NCI-H1092 (cell line): ENCODE measurements around the gene F11R.
"Not testable (repeated sequence)": the region's sequence is repeated elsewhere in the genome, so short reads cannot be mapped to it uniquely, and the experiment has no call there.

Experiments used
- DNase-seq: peaks from one replicate; lab custom pipeline; 2025; lab: John Stamatoyannopoulos, UW

The F11R gene

DNA sequence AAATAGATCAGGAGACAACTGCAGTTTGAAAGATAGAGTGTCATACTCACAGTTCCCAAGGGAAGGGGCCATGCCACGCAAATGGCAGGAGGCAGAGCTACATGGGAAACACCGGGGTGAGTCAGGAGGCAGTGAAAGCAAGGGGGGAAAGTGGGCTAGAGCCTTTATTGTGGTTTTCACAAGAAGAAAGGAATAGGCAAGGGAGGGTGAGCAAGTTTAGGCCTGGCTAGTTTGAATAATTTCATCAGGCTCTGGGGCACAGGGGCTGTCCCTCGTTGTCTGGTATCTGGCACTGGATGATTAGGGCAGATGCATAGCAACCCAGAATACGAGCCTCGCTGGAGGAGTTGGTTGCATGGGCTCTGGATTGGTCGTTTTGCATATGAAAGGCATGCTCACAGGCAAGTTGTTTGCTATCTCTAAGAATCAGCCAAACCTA lies 49.3 kb downstream of the F11R start:
- DNase-seq: no peak

DNA sequence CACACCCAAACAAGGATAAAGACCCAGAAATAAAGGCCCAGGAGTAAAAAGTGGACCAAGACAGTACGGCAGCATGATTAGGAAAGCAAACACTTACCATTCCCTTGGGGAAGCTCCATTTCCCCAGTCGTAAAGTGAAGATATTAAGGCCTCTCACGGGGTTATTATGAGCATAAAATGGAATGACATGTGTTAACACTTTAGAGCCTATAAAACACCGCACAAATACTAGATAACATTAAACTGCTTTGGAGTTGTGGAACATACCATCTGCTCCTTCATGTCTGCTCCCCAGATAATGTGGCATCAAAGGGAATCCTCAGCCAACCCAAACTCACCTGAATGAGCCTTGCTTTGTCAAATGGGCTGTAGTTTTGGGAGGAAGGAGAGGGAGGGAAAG lies 57.4 kb downstream of the F11R start:
- DNase-seq: no peak

DNA sequence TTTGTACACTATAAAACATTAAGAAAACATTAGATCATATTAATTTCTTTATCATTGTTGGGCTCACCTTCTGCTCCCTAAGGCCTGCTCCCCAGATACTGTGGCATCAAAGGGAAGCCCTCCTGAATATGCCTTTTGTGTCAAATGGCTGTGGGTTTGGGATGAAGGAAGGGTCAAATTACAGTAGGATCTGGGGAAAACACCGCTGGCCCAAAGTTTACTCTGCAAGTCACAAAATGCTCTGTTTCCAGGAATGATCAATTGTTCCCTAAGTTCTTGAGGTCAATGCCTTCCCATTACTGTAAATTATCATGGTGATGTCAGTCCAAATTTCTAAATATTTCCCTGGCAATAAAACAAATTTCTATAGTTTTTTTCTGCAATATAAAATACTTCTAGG lies 59.5 kb downstream of the F11R start:
- no peak for DNase-seq

DNA sequence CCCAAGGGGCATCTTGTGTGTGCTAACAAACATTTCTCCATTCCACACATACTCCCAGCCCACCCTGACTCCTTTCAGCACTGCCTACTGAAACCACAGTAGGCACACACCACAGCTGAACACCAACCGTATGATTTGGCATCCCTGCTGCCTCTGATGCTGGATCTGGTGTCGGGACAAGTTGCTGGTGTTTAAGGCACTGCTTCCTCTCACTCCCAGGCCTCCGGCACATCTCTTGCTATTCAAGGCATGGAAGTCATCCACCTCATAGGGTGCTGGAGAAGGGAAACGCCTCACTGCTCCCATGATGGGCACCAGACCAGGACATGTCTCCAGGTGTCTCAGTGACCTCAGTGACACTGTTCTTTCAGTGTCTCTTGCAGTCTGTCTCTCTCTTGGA lies 64.0 kb downstream of the F11R start:
- no peak for DNase-seq

DNA sequence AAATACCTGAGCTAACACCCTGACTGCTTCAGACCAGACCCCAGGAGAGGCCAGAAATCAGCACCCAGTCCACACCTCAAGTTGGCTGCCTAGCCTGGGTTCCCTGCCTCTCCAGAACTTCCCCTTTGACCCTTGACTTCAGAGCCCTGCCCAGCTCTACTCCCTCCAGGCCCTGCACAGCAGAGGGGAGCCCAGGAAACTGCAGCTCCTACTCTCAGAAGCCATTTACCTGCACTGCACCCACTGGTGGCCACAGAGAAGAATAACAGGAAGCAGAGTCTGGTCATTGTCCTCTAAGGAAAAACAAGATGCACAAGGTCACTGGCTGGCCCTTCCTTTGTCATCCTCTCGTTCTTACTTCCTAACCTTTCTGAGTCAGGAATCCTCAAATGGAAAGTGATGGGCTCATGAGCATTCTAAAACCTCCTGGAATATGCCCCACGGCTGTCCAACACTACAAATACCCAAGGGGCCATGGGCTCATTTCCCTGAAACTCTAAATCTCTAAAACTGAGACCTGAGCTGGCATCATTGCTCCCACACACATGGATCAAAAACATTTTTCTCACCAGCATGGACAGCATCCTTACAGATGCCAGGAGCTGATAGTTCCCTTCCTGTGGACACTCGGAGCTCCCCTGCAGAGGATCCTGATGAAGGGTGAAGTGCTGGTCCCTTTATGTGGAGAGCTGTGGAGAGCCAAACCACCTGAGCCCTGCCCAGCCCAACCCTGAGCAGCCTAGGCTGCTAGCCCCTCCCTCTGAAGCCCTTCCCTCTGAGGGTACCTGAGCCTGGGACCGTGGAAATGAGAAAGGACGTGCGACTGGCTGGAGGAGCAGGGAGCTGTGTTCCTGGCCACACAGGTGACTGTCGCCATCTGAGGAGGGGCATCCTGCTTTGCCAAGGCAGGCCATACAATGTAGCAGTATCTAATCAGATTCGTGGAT lies 66.5 kb downstream of the F11R start, which contains the start of gene ITLN2:
Gene ITLN2, minus strand, starts transcription at position 652 of the 947 bp plus-strand sequence. Its CDS starts 68 bp downstream, at position 584.
- DNase-seq: no peak

DNA sequence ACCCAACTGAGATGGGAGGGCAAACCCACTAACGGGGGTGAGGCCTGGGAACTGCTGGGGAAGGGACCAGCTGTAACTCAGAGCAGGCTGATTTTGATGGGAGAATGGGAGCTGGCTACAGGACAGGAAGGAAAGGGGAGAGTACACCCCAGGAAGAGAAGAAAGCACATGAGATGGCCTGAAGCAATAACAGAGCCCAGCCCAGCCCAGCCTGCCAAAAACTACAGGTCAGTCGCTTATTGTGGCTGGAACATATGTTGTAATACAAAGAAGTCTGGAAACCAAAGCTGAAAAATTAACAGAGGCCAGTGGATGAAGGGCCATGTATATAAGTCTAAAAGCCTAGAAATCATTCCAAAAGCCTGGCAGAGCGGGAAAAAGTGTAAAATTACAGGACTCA lies 67.9 kb downstream of the F11R start:
- DNase-seq: no peak

DNA sequence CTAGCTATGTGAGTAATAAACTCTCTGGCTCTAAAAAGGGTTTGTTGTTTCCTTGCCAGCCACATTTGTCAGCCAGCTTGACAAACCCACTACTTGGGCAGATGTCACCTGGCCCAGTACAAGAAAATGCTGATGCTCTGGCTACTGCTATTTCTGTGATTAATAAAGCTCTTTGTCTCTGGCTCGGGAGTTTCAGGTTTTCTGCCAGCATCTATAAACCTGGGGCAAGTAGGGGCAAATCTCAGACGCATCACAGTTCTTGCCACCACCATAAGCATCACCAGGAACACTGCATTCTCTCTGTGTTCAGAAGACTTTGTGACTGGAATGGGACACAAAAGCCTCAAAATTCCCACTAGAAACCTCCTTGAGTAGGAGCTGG lies 68.8 kb downstream of the F11R start:
- no peak for DNase-seq

- DNase-seq: no peak
These were observed 69.4 kb downstream of the F11R start for GRCh38 chr1:160951443-160952128.

- DNase-seq: no peak
These were observed 70.3 kb downstream of the F11R start for GRCh38 chr1:160950657-160951056.

- no peak for DNase-seq
These were observed 71.1 kb downstream of the F11R start for GRCh38 chr1:160949881-160950280.

DNA sequence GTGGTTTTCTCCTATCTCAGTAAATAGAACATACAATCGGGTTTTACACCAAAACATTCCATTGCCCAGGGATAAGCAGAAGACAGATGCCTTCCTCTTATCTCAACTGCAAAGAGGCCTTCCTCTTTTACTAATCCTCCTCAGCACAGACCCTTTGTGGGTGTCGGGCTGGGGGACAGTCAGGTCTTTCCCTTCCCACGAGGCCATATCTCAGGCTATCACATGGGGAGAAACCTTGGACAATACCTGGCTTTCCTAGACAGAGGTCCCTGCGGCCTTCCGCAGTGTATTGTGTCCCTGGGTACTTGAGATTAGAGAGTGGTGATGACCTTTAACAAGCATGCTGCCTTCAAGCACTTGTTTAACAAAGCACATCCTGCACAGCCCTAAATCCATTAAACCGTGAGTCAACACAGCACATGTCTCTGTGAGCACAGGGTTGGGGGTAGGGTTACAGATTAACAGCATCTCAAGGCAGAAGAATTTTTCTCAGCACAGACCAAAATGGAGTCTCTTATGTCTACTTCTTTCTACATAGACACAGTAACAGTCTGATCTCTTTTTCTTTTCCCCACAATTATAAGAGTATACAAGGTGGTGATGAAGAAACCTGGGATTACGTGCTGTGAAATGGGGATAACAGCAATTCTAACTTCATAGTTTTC lies 71.6 kb downstream of the F11R start:
- not testable (repeated sequence) for DNase-seq

DNA sequence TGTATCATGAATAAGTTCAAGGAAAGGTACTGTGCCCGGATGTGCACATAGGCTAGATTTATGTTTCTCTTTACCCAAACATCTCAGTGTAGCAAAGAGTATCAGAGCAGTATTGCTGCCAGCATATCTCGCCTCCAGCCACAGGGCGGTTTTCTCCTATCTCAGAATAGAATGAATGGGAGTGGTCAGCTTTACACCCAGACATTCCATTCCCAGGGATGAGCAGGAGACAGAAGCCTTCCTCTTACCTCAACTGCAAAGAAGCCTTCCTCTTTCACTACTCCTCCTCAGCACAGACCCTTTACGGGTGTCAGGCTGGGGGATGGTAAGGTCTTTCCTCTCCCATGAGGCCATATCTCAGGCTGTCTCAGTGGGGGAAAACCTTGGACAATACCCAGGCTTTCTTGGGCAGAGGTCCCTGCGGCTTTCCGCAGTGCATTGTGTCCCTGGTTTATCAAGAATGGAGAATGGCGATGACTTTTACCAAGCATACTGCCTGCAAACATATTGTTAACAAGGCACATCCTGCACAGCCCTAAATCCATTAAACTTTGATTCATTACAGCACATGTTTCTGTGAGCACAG lies 73.7 kb downstream of the F11R start:
- not testable (repeated sequence) for DNase-seq

DNA sequence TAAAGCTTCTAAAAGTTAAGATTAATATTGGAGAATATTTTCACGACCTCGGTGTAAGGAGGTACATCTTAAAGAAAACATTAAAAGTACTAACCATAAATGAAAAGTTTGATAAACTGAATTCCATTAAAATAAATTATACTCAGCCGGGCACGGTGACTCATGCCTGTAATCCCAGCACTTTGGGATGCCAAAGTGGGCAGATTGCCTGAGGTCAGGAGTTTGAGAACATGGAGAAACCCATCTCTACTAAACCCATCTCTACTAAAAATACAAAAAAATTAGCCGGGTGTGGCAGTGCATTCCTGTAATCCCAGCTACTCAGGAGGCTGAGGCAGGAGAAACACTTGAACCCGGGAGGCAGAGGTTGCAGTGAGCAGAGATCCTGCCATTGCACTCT lies 75.1 kb downstream of the F11R start:
- not testable (repeated sequence) for DNase-seq
